IPS-NIHi7 (cell line): ENCODE data around the gene RUNX3.
"Not testable (repeated sequence)": the region's sequence is repeated elsewhere in the genome, so short reads cannot be mapped to it uniquely, and the experiment has no call there.

Experiments used
- DNase-seq: peaks from one replicate; pipeline ENCODE4 v3.0.0; 2012; ENCODE audit warnings: mixed read lengths; ENCODE audit errors: extremely low spot score

Gene RUNX3

GRCh38 chr1:24930260-24931145 lies at the start of gene RUNX3:
Gene RUNX3, minus strand, starts transcription at chr1:24930276. Its CDS starts 408 bp downstream, at chr1:24929868.
- peak; percentile 76 for DNase-seq

- not testable (repeated sequence) for DNase-seq
These were observed 49.2 kb upstream of the RUNX3 start for GRCh38 chr1:24979232-24979631.

GRCh38 chr1:24978383-24979032 lies 48.4 kb upstream of the RUNX3 start:
- no peak for DNase-seq

DNA sequence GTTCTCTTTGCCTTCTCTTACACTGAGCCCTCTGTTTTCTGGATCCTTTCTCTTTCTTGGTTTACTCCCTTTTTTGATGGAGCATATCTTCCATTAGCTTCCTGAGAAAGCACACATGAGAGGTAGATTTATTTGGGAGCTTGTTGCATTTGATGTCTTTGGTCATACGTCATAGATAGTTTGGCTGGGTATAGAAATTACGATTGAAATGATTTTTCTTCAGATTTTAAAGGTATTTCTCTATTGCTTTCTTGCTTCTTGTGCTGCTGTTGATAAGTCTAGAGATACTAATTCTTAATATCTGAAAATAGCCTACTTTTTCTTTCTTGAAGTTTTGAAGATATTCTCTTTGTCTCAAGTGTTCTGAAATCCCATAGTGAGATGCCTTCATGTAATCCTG lies 45.3 kb upstream of the RUNX3 start:
- no peak for DNase-seq

DNA sequence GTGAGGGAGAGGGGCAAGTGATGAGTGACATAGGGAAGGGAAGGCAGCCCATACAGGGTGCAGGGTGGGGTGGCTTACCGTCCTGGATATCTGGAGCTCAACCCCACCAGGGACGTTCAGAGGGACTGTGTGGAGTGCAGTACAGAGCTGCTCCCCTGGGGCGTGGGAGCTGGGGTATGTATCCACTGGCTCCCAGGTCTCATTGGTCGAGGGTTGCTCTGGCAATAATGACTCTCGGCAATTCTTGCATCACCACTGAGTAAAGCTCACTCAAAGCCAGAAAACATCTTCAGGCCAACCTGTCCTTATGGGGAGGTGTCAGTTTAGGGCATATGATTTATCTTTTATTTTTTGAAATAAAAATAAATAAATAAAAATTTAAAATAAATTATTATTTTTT lies 43.2 kb upstream of the RUNX3 start:
- DNase-seq, result no peak

- no peak for DNase-seq
These were observed 42.8 kb upstream of the RUNX3 start for GRCh38 chr1:24972915-24973242.

GRCh38 chr1:24972221-24972914 lies 42.3 kb upstream of the RUNX3 start:
- DNase-seq, result no peak

DNA sequence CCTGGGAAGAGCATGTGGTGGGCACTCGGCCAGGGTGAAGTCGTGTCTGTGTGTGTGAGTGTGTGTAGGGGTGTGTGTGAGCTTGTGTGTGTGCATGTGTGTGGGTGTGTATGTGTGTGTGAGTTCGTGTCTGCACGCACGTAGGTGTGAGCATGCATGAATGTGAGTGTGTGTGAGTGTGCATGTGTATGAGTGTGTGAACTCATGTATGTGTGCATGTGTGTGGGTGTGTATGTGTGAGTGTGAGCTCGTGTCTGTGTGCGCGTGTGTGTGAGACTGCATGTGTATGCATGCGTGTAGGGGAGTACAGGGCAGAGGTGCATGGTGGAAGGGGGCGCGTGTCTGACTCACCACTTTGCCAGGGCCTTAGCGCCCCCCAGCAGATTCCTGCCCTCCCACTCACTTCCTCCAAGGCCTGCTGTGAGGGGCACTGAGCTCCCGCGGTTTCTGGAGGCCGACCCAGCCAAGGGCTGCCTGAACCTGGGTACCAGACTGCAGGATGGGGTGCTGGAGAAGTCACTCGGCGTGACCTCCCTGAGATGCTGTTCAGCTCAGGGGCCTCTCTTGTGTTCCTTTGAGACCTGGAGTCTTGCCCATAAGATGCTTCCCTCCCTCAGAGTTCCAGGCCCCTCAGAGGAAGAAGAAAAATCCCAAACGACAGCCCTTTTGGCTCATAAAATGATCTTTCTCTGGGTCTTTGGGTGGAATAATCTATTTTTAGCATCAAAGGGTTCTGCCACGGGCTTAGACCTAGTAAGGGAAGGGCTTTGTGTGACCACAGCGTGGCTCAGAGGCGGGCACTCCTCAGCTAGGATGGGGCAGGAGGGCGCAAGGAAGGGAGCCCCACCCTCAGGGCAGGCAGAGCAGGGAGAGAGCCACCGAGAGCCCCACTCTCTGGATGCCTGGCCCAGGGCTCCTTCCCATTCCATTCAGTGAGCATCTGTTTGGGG lies 41.1 kb upstream of the RUNX3 start:
- no peak for DNase-seq

- DNase-seq, result peak; percentile 71
These were observed 40.3 kb upstream of the RUNX3 start for GRCh38 chr1:24970399-24970753.

- DNase-seq, result no peak
These were observed 39.7 kb upstream of the RUNX3 start for GRCh38 chr1:24969596-24970398.

GRCh38 chr1:24968941-24969585 lies 39.0 kb upstream of the RUNX3 start:
- no peak for DNase-seq

- no peak for DNase-seq
These were observed 37.9 kb upstream of the RUNX3 start for GRCh38 chr1:24967962-24968361.

GRCh38 chr1:24967555-24967954 lies 37.5 kb upstream of the RUNX3 start:
- no peak for DNase-seq

- no peak for DNase-seq
These were observed 36.8 kb upstream of the RUNX3 start for GRCh38 chr1:24966724-24967346.

GRCh38 chr1:24966121-24966723 lies 36.1 kb upstream of the RUNX3 start:
- DNase-seq, result no peak

DNA sequence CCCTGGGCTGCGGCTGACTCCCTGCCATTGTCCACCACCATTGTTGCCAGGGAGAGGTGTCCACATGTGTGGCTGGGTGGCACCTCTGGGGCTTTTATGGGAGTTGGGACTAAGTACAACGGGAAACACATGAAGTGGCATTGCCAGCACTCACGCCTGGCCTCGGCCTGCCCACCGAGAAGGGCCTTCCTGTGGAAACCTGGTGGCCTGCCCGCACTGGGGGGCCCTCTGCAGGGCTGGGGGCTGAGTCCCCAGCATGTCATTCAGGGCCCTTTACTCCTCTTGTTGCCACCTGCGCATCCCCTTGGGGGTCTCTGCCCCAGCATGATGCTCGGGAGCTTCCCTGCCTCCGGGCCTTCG lies 35.5 kb upstream of the RUNX3 start:
- DNase-seq, result no peak

DNA sequence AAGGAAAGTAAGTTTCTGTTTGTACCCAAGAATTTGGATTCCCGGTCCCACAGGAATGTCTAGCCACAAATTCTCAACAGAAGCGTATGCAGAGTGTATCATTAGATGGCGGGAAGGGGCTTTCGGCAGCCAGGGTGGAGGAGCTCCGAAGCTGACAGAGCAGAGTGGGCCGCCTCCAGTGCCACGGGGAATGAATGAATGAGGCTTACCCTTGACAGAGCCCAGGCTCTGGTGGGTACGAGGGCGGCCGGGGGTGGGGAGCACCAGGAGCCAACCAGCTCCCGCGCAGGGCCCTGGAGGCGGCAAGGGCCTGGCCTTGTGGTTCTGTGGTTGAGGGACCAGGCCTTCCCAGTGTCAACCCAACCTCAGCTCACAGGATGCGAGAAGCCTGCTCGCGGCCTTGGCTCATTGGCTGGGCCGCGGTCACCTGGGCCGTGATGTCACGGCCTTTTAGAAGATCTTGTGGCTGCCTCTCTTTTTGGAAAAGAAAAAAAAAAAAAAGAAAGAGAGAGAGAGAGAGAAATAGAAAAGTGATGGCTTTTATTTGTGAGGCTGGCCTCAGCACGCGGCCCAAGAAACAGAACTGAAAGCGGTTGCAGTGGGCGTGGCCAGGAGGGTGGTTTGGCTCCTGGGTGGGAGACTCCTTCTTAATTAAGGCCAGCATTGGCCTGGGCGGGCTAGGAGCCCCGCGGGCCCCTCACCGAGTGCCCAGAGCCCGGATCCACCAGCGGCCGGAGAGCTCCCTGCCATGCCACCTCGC lies 34.9 kb upstream of the RUNX3 start:
- no peak for DNase-seq

DNA sequence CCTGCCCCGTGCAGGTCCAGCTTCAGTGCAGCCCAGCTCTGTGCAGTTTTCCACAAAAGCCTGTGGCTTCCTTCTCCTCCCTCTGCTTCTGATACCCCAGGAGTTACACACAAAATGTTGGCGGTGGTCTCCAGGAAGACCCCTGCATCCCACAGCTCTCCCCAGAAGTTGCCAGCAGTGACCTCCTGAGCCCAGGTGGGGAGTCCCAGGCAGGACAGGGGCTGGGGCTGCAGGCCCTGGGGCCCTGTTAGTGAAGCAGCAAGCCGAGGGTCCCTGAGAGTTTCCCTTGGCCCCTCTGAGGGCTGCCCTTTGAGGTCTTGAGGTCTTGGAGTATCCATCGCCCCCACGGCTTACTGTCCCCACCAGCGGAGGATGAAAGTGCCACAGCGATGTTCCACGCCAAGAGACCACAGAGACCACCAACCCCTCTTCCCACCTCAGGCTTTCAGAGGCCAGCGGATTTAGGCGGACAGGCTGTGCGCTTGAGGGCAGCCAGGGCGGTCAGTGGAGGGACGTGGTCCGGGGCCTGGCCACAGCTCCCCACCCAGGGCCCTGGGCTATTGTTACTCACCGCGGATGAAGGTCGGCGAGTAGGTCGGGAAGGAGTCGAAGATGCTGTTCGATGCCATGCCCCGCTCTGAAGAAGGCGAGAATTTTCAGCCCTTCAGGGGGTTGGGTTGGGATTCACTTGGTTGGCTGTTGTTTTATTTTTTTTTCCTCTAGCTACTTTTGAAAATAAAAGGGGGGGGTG lies 34.0 kb upstream of the RUNX3 start:
- DNase-seq, result no peak
